Medulla oblongata (tissue), 1 donor: ENCODE results near the gene TMEM132A.

Experiments used
- DNase-seq: peaks from one replicate; pipeline ENCODE4 v3.0.0-alpha.2; 2015; ENCODE audit errors: extremely low spot score

TMEM132A gene

DNA sequence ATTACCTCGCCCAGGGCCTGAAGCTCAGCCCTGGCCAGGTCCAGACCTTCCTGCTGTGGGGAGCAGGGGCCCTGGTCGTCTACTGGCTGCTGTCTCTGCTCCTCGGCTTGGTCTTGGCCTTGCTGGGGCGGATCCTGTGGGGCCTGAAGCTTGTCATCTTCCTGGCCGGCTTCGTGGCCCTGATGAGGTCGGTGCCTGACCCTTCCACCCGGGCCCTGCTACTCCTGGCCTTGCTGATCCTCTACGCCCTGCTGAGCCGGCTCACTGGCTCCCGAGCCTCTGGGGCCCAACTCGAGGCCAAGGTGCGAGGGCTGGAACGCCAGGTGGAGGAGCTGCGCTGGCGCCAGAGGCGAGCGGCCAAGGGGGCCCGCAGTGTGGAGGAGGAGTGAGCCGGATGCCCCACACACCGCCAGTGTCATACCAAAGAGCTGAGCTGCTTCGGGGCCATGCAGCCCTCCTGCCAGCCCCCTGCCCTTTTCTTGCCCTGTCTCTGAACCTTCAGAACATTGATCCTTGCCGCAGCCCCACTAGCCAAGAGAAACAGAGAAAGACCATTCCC is 2.4 kb upstream of the TMEM132A start:
- no peak for DNase-seq

DNA sequence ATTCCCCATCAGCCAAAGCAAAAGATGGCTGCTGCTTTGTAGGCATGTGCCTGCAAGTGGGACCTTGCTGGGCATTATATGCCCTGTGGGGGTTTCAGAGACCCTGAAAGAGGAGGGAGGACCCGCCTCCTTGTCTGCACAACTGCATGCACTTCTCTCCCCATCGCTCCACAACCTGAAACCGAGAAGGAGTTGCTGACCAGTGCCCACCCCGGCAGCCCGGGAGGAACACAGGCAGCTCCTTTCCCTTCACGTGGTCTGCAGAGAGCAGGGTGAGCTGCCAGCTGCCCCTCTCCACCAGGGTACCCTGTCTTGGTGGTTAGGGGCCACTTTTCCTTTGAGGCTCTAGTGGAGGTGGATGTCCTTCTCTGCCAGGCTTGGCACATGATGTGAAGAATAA is 1.4 kb upstream of the TMEM132A start:
- DNase-seq, result no peak

DNA sequence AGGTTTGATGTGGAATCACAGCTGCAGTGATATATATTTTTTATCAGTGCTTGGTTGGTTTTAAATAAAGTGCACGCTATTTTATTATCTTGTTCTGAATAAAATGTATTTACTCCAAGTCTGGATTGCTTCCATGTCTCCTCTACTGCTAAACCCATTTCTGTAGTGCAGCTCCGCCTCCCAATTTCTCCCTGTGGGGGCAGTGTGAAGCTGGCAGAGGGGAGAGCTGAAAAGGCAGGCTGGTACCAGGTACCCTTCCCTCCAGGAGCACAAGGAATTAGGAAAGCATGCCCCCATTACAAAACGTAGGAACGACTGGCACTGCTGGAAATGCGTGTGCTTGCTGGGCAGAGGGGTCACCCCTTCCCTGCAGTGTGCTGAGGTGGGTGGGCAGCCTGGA is 934 bp upstream of the TMEM132A start:
- DNase-seq, result no peak

DNA sequence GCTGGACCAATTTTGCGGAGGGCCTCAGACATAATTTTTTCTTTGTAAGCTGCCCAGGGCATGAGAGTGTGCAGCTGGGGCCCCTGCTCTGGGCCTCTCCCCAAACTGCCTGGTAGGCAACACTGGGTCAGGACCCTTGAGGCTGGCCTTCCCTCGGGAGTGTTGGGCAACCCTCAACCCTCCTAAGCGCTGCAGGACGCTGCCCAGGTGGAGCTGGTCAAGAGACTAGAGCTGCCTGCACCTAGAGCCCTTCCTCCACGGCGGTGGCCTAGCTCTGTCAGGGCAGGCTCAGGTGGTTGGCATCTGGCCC is 505 bp upstream of the TMEM132A start:
- DNase-seq, result no peak

DNA sequence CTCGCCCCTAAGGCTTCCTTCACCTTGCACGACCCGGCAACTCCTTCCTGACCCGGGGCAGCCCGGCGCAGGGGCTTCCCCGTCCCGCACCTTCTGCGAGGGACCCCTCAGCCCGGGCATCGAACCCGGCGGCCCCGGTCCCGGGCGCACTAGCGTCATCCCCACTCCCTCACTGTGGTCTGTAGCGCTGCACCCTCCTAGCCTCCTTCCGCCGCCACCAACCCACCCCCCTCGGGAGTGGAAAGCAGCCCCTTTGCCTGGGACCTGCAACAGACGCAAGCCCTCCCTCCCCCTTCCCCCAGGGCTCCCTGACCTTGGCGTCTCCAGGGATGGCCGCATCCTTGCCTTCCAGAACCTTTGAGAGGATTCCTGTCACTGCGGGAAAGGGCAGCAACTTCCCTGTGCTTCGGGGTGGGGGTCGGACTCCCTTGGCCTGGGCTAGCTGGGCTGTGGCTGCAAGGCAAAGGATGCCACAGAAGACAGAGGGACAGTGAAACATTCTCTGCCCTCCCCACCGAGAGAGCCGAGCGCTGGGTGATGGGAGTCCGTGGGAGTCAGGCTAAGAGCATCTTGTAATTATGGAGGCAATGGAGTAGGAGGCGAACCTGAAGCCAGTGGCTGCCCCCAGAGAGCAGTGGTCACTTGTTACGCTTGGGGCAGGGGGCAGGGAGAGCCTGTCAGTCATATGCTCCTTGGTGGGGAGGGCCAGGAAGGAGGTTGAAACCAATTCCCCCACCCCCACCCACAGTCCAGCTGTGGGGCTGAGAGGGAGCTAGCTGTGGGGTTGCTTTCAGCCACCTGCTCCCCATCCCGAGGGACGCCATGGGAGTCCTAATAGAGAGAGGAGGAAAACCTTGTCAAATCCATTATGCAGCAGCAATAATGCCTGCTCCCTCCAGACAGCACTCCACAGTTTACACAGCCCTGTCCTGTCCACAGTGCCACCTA is 920 bp downstream of the TMEM132A start:
- DNase-seq, result no peak

GRCh38 chr11:60925868-60926267 is 1.6 kb downstream of the TMEM132A start:
- no peak for DNase-seq

- DNase-seq, result no peak
These were observed 2.2 kb downstream of the TMEM132A start for GRCh38 chr11:60926500-60926899.

DNA sequence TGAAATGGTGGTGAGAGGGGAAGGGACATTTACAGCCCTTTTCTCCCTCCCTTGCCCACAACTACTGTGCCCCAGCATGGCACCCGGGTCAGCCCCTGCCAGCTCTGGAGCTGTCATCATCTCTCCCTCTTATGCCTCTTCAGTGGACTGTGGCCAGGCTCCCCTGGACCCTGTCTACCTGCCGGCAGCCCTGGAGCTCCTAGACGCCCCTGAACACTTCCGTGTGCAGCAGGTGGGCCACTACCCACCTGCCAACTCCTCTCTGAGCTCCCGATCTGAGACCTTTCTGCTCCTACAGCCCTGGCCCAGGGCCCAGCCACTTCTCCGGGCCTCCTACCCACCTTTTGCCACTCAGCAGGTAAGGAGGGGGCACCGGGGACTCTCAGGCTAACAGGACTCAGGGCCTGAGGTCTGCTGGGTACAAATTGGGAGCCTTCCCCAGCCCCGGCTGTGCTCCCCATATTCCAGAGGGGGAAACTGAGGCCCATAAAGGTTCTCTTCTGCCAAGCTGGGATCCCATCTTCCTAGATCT is 2.9 kb downstream of the TMEM132A start:
- DNase-seq, result no peak

DNA sequence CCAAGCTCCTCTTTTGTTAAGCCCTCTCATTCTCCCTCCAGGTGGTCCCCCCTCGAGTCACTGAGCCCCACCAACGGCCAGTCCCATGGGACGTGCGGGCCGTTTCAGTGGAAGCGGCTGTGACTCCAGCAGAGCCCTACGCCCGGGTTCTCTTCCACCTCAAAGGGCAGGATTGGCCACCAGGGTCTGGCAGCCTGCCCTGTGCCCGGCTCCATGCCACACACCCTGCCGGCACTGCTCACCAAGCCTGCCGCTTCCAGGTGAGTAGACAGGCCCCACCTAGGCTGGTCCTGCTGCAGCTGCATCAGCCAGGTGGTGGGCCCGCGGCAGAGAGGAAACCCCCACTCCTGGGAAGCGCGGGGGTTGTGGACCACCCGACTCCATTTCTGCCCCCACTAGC is 3.3 kb downstream of the TMEM132A start:
- DNase-seq, result no peak

DNA sequence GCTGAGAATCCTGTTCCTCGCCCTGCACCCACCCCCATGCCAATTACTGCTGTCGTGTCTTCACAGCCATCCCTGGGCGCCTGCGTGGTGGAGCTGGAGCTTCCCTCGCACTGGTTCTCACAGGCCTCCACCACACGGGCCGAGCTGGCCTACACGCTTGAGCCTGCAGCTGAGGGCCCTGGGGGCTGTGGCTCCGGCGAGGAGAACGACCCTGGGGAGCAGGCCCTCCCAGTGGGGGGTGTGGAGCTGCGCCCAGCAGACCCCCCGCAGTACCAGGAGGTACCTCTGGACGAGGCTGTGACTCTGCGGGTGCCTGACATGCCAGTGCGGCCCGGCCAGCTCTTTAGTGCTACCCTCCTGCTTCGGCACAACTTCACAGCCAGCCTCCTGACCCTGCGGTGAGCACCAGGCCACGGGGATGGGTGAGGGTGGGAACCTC is 4.3 kb downstream of the TMEM132A start:
- no peak for DNase-seq

- no peak for DNase-seq
These were observed 5.5 kb downstream of the TMEM132A start for GRCh38 chr11:60929764-60930163.

DNA sequence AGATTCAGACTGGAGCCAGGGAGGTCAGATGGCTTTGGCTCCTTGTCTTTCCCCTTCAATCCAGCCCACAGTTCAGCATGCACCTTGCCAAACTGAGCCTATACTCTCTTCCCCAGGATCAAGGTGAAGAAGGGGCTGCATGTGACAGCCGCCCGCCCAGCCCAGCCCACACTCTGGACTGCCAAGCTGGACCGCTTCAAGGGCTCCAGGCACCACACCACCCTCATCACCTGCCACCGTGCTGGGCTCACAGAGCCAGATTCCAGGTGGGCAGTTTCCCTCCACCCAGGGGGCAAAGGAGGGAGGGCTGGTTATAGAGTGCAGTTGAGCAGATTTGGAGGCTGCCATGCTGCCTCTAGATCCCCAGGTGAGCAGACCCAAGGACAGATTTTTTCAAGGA is 6.1 kb downstream of the TMEM132A start:
- no peak for DNase-seq

DNA sequence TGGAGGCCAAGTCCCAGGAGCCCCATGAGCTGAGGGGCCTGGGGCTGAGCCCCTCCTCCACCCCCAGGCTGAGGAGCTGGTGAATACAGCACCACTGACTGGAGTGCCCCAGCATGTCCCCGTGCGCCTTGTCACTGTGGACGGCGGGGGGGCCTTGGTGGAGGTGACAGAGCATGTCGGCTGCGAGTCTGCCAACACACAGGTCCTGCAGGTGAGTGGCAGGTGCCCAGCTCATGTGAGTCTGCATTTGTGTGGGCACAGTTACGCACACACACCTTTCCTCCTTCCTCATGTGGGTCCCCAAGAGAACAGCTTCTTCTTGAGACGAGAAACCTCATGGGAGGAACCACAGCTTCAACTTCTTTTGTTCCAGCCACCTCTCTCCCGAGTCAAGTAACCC is 7.7 kb downstream of the TMEM132A start:
- DNase-seq, result no peak

GRCh38 chr11:60932605-60933356 is 8.5 kb downstream of the TMEM132A start:
- DNase-seq, result no peak

- no peak for DNase-seq
These were observed 9.3 kb downstream of the TMEM132A start for GRCh38 chr11:60933416-60934123.

DNA sequence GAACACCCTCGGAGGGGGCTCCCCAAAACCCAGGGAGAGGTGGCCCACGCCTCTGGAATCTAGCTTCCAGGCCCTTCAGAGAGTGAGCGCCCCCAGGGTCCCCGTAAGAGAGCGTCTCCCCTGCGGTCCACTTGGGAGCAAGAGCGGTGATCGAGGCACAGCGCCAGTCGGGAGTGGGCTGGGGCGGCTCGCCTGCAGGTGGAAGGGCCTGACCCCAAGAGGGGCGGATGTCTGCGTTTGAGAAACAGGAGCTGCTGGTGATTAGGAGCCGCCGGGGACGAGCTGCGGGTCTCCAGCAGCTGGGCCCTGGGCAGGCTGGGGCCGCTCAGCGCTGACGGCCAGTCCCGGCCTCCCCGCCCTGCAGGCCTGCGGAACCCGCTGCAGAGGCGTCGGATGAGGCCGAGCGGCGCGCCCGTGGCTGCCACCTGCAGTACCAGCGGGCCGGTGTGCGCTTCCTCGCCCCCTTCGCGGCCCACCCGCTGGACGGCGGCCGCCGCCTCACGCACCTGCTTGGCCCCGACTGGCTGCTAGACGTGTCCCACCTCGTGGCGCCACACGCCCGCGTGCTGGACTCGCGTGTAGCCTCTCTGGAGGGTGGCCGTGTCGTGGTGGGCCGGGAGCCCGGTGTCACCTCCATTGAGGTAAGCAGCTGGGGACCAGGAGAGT is 10.0 kb downstream of the TMEM132A start:
- DNase-seq, result no peak

- no peak for DNase-seq
These were observed 10.7 kb downstream of the TMEM132A start for GRCh38 chr11:60934790-60935605.

DNA sequence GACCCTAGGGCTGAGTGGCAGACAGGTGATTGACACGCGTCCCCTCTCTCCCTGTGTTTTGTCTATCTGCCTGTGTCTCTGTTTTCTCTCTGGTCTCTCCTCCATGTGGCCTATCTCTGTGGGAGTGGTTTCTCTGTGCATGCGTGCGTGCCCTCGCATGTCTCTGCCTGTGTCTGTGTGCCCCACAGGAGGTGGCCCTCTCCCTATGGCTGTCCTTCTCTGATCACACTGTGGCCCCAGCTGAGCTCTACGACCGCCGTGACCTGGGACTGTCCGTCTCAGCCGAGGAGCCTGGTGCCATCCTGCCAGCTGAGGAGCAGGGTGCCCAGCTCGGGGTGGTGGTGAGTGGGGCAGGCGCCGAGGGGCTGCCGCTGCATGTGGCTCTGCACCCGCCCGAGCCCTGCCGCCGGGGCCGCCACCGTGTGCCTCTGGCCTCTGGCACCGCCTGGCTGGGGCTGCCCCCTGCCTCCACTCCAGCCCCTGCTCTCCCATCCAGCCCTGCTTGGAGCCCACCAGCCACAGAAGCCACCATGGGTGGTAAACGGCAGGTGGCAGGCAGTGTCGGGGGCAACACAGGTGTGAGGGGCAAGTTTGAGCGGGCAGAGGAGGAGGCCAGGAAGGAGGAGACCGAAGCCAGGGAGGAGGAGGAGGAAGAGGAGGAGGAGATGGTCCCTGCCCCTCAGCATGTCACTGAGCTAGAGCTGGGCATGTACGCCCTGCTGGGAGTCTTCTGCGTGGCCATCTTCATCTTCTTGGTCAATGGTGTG is 11.6 kb downstream of the TMEM132A start:
- no peak for DNase-seq

- DNase-seq, result no peak
These were observed 12.3 kb downstream of the TMEM132A start for GRCh38 chr11:60936467-60937143.
